Endothelial cell of umbilical vein (primary cell): ENCODE results near the gene DISP1.

ENCODE experiments used
- POLR2AphosphoS5 ChIP-seq: IDR thresholded peaks from 2 replicates; pipeline ENCODE4 v1.6.1; 2012; ENCODE audit warnings: low read depth, mild to moderate bottlenecking, control low read depth, low read length, moderate library complexity; ENCODE audit not compliant: insufficient read depth
- TF ChIP-seq, protein P1 (sequence below), 2 donors: IDR thresholded peaks; 1 replicate in 1 of 2; 2 replicates in 1 of 2; pipeline ENCODE4 v1.5.1; 2011; ENCODE audit warnings: low read length in 2 of 2, mild to moderate bottlenecking in 2 of 2, moderate library complexity in 2 of 2, control low read depth in 1 of 2, inconsistent platforms in 1 of 2, low read depth in 1 of 2; ENCODE audit not compliant: insufficient read depth in 1 of 2; ENCODE audit errors: extremely low read depth in 1 of 2

- no peak for TF ChIP-seq POLR2AphosphoS5
- TF ChIP-seq, protein P1, sequence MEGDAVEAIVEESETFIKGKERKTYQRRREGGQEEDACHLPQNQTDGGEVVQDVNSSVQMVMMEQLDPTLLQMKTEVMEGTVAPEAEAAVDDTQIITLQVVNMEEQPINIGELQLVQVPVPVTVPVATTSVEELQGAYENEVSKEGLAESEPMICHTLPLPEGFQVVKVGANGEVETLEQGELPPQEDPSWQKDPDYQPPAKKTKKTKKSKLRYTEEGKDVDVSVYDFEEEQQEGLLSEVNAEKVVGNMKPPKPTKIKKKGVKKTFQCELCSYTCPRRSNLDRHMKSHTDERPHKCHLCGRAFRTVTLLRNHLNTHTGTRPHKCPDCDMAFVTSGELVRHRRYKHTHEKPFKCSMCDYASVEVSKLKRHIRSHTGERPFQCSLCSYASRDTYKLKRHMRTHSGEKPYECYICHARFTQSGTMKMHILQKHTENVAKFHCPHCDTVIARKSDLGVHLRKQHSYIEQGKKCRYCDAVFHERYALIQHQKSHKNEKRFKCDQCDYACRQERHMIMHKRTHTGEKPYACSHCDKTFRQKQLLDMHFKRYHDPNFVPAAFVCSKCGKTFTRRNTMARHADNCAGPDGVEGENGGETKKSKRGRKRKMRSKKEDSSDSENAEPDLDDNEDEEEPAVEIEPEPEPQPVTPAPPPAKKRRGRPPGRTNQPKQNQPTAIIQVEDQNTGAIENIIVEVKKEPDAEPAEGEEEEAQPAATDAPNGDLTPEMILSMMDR (IDR thresholded peaks at IDR 0.05; ENCODE audit: extremely low read depth in 1 of 2, insufficient read depth in 1 of 2, low read depth in 1 of 2, low read length in 2 of 2) = no peak
These were observed 33.6 kb upstream of the DISP1 start for GRCh38 chr1:222781251-222781650.
